Endodermal cell (in vitro differentiated cells): ENCODE measurements around the gene REPS2. TPM values are rescaled to one million over a fixed set of nuclear protein-coding genes. Genes with fewer than 3 reads are reported as not detected.

Experiments used
- DNase-seq: peaks from one replicate; pipeline ENCODE4 v3.0.0-alpha.2; 2017
- H3K27ac ChIP-seq: 2 replicates; pipeline ENCODE4 v1.5.1; 2013; ENCODE audit warnings: mild to moderate bottlenecking, low read depth, low read length, moderate library complexity
- H3K27me3 ChIP-seq: 2 replicates; pipeline ENCODE4 v1.6.1; 2013; ENCODE audit warnings: mild to moderate bottlenecking, low read length, moderate library complexity; ENCODE audit not compliant: insufficient read depth, control insufficient read depth, poor library complexity, severe bottlenecking
- H3K36me3 ChIP-seq: 2 replicates; pipeline ENCODE4 v1.7.0; 2013; ENCODE audit warnings: mild to moderate bottlenecking, low read length, moderate library complexity; ENCODE audit not compliant: control insufficient read depth, insufficient read depth
- H3K4me1 ChIP-seq: one replicate; pipeline ENCODE4 v1.7.0; 2013; ENCODE audit warnings: low read length; ENCODE audit not compliant: control insufficient read depth, insufficient read depth
- H3K4me3 ChIP-seq: 2 replicates; pipeline ENCODE4 v1.5.1; 2013; ENCODE audit warnings: mild to moderate bottlenecking, low read length, moderate library complexity
- H3K9ac ChIP-seq: 2 replicates; pipeline ENCODE4 v1.6.1; 2013; ENCODE audit warnings: mild to moderate bottlenecking, low read length, moderate library complexity; ENCODE audit not compliant: poor library complexity, severe bottlenecking; ENCODE audit errors: extremely low read depth
- H3K9me3 ChIP-seq: 2 replicates; pipeline ENCODE4 v1.6.1; 2013; ENCODE audit warnings: mild to moderate bottlenecking, low read length, moderate library complexity; ENCODE audit not compliant: control insufficient read depth
- H3K27ac Mint-ChIP-seq: 2 replicates; pipeline ENCODE4 v1.8.0; 2020; ENCODE audit warnings: mixed read lengths
- H3K27me3 Mint-ChIP-seq: 2 replicates; pipeline ENCODE4 v1.8.0; 2021; ENCODE audit warnings: mild to moderate bottlenecking, mixed read lengths; ENCODE audit not compliant: insufficient read depth
- H3K36me3 Mint-ChIP-seq: 2 replicates; pipeline ENCODE4 v1.8.0; 2020; ENCODE audit warnings: low read depth, mixed read lengths
- H3K4me1 Mint-ChIP-seq: 2 replicates; pipeline ENCODE4 v1.8.0; 2020; ENCODE audit warnings: mixed read lengths
- H3K4me3 Mint-ChIP-seq: 2 replicates; pipeline ENCODE4 v1.8.0; 2020; ENCODE audit warnings: mild to moderate bottlenecking, moderate library complexity, mixed read lengths
- H3K9me3 Mint-ChIP-seq: 2 replicates; pipeline ENCODE4 v1.8.0; 2020; ENCODE audit warnings: mild to moderate bottlenecking, mixed read lengths
- WGBS, 2 experiments: methylation state at CpG; one replicate each; pipeline versions ENCODE4 v1.1.5 to v1.1.7; 2013; ENCODE audit warnings: missing lambda C conversion rate in 2 of 2, mixed read lengths in 1 of 2; ENCODE audit not compliant: insufficient coverage in 1 of 2, insufficient read length in 1 of 2; 5-methylcytosine and 5-hydroxymethylcytosine counted together
- total RNA-seq, 2 donors: library from RNA; stranded (reverse); fragmentation: NEBNext Ultra II Directional in 1 of 2; extraction: Animal tissue kit (Norgen Biotek cat#: 25700) in 1 of 2; gene quantifications; 2 replicates in 1 of 2; 3 replicates in 1 of 2; pipeline ENCODE4 v1.2.1, GENCODE V29; 2021
- TF ChIP-seq, protein P1 (sequence below): fragments of 200-600 bp; sonication (generic); conservative IDR thresholded peaks from 2 replicates; pipeline ENCODE4 v1.5.0; 2021; ENCODE audit warnings: antibody characterized with exemption, mild to moderate bottlenecking

The REPS2 gene
- total RNA-seq, 2 donors from 2014 or later, result 4.3 to 16.6 TPM

- H3K4me1 Mint-ChIP-seq, result peaks cover 10% of the 10 kb centered on the region
- Histone ChIP-seq H3K4me1 (no peaks in the 10 kb centered on the region), H3K27me3 (no peaks in the 10 kb centered on the region), H3K36me3 (no peaks in the 10 kb centered on the region), H3K4me3 (no peak overlapping the region), H3K9ac (no peak overlapping the region), H3K9me3 (no peaks in the 10 kb centered on the region), H3K27ac (no peak overlapping the region)
- TF ChIP-seq, protein P1, sequence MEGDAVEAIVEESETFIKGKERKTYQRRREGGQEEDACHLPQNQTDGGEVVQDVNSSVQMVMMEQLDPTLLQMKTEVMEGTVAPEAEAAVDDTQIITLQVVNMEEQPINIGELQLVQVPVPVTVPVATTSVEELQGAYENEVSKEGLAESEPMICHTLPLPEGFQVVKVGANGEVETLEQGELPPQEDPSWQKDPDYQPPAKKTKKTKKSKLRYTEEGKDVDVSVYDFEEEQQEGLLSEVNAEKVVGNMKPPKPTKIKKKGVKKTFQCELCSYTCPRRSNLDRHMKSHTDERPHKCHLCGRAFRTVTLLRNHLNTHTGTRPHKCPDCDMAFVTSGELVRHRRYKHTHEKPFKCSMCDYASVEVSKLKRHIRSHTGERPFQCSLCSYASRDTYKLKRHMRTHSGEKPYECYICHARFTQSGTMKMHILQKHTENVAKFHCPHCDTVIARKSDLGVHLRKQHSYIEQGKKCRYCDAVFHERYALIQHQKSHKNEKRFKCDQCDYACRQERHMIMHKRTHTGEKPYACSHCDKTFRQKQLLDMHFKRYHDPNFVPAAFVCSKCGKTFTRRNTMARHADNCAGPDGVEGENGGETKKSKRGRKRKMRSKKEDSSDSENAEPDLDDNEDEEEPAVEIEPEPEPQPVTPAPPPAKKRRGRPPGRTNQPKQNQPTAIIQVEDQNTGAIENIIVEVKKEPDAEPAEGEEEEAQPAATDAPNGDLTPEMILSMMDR, result no peak
- no peak overlapping the region for H3K27ac Mint-ChIP-seq
- H3K4me3 Mint-ChIP-seq, result no peak overlapping the region
- H3K36me3 Mint-ChIP-seq, result peaks cover 8% of the 10 kb centered on the region
- no peaks in the 10 kb centered on the region for H3K27me3 Mint-ChIP-seq
- H3K9me3 Mint-ChIP-seq, result peaks cover 5% of the 10 kb centered on the region
- no peak for DNase-seq
Observed at GRCh38 chrX:17095161-17095560, 148.7 kb downstream of the REPS2 start.

DNA sequence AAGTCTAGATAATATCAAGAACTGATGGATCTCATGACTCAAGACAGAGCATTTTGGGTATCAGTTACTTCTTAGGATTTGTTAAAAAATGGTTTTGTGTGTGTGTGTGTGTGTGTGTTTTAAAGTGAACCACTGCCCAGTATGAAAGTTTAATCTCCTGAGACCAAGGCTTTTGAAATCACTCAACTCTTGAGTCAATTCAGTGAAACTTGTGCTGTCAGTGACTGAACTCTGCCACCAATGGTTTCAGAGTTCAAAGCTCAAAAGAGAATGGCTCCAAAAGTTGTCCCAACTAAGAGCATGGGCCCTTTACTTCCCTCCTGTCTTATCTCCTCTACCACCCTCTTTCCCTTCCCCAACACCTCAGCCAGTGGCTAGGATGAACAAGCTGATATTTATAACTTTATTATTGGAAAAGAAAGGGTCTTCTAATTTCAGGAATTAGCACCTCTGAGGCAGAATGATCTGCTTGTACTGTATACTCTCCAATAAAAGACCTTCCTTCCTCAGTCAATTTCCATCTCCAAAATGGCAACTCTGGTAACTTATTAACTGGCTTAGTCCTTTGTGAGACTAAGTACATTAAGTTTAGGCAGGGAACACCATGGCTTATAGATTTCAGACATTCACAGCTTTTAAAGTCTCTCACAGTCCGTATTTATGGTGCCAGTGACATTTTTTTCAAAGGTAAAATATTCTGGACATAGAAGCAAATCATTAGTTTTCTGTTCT is 152.2 kb downstream of the REPS2 start:
- DNase-seq, result no peak
- no peak overlapping the region for H3K4me3 ChIP-seq
- H3K9me3 ChIP-seq, result no peaks in the 10 kb centered on the region
- H3K4me1 ChIP-seq, result no peaks in the 10 kb centered on the region
- Mint-ChIP-seq H3K27me3 (no peaks in the 10 kb centered on the region), H3K9me3 (peaks cover 4% of the 10 kb centered on the region), H3K4me1 (peaks cover 10% of the 10 kb centered on the region), H3K36me3 (peaks cover 12% of the 10 kb centered on the region), H3K27ac (no peak overlapping the region), H3K4me3 (no peak overlapping the region)
- no peaks in the 10 kb centered on the region for H3K27me3 ChIP-seq
- WGBS, 2 experiments, result 90 to 100% methylated on average over 1 of the region's 1 CpG
- H3K9ac ChIP-seq, result no peak overlapping the region
- TF ChIP-seq, protein P1, result no peak
- H3K27ac ChIP-seq, result no peak overlapping the region
- no peaks in the 10 kb centered on the region for H3K36me3 ChIP-seq

GRCh38 chrX:17104433-17104832 is 158.0 kb downstream of the REPS2 start:
- Mint-ChIP-seq H3K27me3 (no peaks in the 10 kb centered on the region), H3K9me3 (peaks cover 4% of the 10 kb centered on the region), H3K4me3 (no peak overlapping the region), H3K36me3 (peaks cover 17% of the 10 kb centered on the region), H3K4me1 (no peaks in the 10 kb centered on the region), H3K27ac (no peak overlapping the region)
- no peak overlapping the region for H3K27ac ChIP-seq
- no peak overlapping the region for H3K9ac ChIP-seq
- no peak overlapping the region for H3K4me3 ChIP-seq
- H3K27me3 ChIP-seq, result no peaks in the 10 kb centered on the region
- H3K36me3 ChIP-seq, result no peaks in the 10 kb centered on the region
- TF ChIP-seq, protein P1, result no peak
- DNase-seq, result no peak
- no peaks in the 10 kb centered on the region for H3K4me1 ChIP-seq
- H3K9me3 ChIP-seq, result no peaks in the 10 kb centered on the region
- 94 to 100% methylated on average over 2 to 4 of the region's 4 CpGs for WGBS, 2 experiments
